NCI-H2107 treated with DMSO at 0.1 percent for 48 hours (cell line): ENCODE data around the gene MIB1.

Source experiments
- DNase-seq: peaks from one replicate; lab custom pipeline; 2025; ENCODE audit not compliant: unreplicated experiment; lab: John Stamatoyannopoulos, UW

The MIB1 gene

DNA sequence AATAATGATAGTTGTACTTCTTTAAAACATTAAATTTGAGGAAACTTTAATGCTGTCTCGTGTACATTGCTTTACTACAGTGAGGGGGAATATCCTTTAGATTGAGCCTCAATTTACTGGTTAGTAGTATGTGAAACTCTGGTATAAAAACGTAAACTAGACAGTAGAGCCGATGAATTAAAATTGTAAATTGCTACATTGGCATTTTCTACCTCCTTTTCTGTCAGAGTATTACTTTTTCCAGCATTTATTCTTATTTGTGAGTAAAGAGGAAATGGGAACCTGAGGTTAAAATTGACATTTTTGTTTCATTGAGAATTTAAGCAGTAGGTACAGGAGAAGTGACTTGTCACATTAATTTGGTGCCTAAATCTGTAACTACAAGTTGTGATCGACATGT is 128.2 kb downstream of the MIB1 start:
- DNase-seq = no peak

GRCh38 chr18:21889570-21889969 is 149.0 kb downstream of the MIB1 start:
- no peak for DNase-seq

GRCh38 chr18:21894619-21895367 is 154.2 kb downstream of the MIB1 start:
- DNase-seq = no peak

DNA sequence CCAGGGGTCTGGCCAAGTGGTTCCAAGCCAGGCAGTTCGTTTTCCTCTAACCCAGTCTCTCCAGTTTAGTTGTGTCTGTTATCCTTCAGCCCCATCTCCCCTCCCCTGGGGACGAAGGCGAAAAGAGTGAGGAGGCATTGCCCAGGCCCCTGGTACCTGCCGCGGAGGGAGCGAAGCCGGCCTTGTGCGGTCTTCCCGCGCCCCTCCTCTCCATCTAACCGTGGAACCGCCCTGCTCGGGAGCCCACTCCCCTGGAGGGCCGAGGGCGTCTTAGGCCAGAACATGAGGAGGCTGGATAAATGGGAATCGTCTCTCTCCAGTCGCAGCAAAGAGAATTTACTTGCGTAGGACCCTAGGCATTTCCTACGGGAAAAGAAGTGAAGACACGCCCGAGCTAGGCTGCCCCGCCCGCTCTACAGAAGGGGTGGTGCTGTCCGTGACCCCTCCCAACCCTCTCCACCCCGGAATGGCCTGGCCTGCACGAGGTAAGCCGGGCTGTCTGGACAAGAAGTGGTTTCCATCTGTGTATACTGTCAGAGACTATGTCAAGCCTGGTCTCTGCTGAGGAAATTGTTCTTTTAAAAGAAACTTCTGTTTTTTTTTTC is 156.2 kb downstream of the MIB1 start:
- DNase-seq = no peak

- no peak for DNase-seq
Measured at GRCh38 chr18:21897811-21898210, 157.2 kb downstream of the MIB1 start.

DNA sequence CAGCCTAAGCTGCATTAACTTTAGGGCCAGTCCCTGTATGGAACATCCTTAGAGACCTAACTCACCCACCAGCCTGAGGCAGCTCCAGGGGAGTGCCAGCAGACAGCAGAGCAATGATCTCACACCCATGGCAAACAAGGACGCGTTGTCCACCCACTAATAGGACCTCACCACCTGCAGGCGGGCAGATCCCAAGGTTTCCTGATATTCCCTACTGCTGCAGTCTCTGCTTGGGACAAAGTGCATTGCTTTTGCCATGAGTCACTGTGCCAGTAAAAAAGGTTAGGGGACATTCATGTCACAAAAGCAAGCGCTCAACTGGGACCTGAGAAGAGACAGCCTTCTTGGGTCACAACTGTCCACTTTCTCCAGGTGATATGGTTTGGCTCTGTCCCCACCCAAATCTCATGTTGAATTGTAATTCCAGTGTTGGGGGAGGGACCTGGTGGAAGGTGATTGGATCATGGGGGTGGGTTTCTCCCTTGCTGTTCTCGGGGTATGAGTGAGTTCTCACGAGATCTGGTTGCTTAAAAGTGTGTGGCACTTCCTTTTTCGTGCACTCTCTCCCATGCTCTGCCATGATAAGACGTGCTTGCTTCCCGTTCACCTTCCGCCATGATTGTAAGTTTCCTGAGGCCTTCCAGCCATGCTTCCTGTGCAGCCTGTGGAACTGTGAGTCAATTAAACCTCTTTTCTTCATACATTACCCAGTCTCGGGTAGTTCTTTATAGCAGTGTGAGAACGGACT is 160.2 kb downstream of the MIB1 start:
- DNase-seq = no peak

GRCh38 chr18:21901423-21901945 is 160.9 kb downstream of the MIB1 start:
- DNase-seq = no peak

DNA sequence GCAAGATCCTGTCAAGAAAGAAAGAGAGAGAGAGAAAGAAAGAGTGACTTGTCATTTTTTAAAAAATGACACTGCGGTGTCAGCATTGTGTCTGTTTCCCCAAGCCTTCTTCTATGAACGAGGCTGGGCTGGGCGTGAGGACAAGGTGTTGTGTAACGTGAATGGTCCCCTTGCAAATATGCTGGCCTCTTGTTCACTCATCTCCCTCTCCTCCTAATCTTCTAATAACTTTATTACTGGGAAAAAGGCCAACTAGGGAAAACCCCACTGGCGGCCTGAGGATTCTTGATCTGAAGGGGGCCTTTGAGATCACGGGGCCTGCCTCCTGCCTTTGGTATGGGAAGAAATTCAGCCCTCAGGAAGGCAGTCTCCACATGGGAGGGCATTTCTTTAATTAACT is 163.1 kb downstream of the MIB1 start:
- DNase-seq = no peak

DNA sequence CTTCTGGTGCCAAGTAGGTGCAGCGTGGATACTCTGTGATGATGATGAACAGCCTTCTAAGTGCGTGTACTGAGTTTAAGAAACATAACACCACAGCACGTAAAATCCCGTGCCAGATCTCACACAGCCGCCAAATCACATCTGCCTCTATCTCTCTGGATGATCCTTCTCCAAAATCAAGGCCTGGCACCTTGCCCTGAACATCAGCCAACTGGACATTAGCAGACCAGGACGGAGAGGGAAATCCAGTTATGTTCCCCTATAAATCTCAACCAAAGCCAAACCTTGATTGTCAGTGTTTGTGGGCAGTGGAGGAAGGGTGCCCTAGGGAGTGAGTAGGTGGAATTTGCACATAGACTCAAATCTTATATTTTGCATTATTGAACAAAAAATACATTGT is 164.3 kb downstream of the MIB1 start:
- no peak for DNase-seq

DNA sequence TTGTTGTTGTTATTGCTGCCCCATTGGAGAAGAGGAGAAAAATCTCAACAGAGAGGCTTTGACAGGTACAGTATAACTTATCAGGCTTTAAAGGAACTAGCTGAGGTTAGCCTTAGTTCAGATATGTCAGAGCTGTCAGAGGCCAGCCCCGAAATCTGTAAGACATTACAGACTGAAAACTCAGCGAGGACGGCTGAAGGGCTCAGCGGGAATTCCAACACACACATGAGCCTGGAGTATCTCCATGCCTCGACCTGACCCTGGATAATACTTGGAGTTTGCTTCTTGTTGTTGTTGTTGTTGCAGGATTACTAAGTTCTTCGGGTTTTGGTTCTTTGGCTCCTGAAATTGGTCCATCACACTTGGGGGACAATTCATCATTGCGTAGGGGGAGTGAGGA is 166.9 kb downstream of the MIB1 start:
- DNase-seq = no peak

DNA sequence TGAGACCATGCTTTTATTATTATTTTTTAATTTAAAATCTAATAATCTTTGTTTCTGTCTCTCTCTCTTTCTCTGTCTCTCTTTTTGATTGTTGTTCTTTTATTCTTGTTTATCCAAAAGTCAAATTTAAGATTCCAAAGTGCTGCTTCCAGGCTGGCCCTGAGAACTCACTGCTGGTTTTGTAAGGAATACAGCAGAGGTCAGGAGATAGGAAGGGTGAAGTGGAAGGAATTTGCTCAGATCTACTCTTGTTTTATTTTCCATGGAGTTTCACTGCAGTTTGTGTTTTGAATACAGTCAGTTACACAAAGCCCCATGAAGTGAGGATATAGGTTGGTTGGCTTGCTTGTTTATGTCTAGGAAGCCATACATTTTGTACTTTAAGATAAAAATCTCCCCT is 168.1 kb downstream of the MIB1 start:
- DNase-seq = no peak

- no peak for DNase-seq
Measured at GRCh38 chr18:21910906-21911305, 170.3 kb downstream of the MIB1 start.

DNA sequence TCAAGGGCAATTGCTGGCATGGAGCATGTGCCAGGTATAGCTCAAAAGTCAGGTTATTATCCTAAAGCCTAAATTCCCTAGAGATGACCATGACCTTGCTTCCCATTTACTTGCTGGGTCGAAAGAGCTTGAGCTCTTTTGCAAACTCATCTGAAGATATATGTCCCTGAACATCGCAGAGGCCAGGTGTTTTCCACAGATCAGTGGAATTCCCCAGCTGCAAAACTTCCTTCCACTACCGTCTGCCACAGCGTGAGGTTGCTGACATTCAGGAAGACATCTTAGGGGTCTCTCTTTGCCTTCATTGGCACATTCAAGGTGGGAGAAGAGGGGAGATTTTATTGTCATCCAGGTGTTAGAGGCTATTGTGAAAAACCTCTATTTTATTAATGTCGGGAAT is 171.0 kb downstream of the MIB1 start:
- no peak for DNase-seq

- DNase-seq = no peak
Measured at GRCh38 chr18:21912339-21913239, 172.0 kb downstream of the MIB1 start.

GRCh38 chr18:21914739-21915319 is 174.2 kb downstream of the MIB1 start:
- DNase-seq = no peak

DNA sequence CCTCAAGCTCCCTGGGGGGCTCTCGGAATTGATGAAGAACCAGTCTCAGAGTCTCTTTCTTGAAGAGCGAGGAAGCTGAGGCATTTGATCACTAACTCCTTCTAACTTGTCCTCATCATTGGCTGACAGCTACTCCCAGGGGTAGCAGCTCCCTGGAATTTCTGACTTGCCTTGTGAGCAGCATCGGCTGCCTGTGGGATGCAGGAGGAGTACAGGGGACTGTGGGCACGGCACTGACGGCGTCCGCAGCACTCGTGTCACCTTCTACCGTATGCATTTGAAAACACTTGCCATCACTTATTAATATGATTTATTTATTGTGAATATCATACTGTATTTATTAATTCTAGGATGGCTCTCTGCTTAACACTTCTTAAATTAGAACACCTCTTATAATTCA is 175.0 kb downstream of the MIB1 start:
- DNase-seq = no peak

DNA sequence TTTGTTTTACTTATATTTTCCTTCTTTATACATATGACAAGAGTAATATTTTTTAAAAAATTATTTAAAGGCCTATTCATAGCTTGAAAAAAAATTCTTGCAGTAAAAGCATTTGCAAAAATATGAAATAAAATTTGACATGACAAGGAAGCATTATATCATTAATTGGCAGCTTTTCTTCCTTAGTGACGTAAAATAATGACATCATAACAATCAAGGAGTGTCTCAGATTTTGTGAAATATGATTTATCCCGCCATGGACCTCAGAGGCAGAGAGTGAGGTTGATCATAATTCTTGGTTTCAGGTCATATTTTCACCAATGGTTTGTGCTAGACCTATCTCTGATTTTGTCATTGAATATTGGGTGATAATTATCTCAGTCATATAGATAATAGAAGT is 176.0 kb downstream of the MIB1 start:
- DNase-seq = no peak

DNA sequence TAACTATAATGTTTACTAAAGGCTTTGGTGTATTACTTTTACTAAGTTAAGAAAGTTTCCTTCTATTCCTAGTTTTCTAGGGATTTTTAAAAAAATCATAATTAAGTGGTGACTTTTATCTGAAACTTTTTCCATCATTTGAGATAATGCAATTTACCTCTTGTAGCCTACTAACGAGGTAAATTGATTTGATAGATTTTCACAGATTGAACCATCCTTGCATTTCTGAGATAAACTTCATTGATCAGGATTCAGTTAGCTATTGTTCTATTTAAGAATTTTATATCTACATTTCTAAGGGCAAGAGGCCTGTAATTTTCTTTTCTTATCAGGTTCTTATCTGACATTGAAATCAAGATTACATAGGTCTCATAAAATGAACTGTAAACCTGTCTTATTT is 178.1 kb downstream of the MIB1 start:
- no peak for DNase-seq
